ENCODE data around the gene MEGF8. TPM values are rescaled to one million over a fixed set of nuclear protein-coding genes. Genes with fewer than 3 reads are reported as not detected.

MEGF8 gene
- total RNA-seq, 1 donor from 2014 or later = 4.3 TPM

DNA sequence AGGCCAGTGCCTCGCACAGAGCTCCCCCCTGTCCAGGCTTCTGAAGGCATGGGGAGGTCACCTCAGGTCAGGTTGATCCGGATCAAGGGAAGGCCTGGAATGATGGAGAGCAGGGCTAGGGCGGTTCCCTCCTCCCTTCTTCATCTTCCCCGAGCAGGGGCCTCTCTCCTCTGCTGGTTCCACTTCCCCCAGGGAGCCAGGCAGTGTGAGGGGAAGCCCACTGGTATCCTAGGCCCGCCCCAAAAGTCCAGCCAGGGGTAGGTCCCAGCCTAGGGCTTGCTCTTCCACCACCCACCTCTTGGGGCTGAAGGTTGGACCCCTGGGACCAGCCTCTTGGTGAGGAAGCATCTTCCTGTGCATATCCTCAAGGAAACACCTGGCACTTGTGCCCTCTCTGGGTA lies 39.9 kb upstream of the MEGF8 start:
- intact Hi-C loops (cut with micrococcal nuclease) = no loop called here

DNA sequence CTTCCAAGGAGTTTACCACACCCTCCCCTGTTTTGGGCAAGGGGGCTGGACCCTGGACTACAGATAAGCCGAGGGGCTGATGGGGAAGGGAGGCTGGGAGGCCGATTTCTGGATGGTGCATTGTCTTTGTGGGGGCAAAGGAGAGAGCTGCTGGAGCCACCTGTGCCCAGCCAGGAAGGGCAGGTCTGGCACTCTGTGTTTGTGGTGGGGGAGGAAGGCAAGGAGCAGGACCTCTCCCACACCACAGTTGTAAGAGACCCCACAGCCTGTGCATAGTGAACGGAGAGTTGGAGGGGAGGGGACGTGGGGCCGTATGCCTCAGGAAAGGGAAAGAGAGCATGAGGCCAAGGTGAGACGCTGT lies 39.5 kb upstream of the MEGF8 start:
- intact Hi-C loops (cut with micrococcal nuclease) = no loop called here

DNA sequence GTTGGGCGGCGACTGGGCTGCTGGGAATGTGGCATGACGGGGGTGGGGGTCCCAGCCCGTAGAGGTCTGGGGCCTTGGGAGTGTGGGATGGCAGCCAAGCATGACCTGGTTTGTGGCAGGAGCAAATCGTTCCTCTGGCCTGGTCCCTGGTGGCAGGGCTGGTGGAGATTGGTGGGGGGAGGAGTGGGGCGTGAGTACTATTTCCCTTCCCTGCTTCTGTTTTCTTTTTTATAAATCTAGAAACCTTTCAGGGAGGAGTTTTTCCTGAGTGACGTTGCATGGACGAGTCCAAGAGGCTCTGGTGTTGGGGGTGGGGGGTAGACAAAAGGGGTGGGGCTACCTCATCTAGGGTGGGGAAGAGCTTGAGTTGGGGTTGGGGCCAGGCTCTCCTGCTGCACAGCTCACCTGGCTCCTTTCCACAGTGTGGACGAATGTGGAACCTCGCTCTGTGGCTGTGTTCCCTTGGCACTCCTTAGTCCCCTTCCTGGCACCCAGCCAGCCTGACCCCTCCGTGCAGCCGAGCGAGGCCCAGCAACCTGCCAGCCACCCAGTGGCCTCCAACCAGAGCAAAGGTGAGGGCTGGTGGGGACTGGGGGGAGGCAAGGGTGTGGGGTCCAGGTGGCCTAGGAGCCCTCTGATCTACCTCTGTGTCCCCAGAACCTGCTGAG lies 39.0 kb upstream of the MEGF8 start:
- intact Hi-C loops (cut with micrococcal nuclease) = no loop called here

DNA sequence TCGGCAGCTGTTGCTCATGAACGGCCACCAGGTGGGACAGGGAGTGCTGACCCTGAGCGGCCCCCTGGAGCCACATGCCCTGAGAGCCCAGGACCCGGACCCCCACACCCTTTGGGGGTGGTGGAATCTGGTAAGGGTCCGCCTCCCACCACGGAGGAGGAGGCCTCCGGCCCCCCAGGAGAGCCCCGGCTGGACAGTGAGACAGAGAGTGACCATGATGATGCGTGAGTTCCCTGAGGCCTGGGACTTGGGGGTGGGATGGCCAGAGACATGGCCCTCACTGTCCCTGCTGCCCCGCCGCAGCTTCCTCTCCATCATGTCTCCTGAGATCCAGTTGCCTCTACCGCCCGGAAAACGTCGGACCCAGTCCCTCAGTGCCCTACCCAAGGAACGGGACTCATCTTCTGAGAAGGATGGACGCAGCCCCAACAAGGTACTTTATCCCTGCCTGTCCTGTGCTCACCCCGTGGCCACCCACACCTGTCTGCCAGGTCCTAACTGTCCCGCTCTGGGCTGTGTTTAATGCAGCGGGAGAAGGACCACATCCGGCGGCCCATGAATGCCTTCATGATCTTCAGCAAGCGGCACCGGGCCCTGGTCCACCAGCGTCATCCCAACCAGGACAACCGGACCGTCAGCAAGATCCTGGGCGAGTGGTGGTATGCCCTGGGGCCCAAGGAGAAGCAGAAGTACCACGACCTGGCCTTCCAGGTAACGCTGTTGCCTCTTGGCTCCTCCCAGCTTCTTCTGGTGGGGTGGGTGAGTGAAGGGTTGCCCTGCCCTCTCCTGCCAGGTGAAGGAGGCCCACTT lies 38.2 kb upstream of the MEGF8 start:
- intact Hi-C loops (cut with micrococcal nuclease) = no loop called here

DNA sequence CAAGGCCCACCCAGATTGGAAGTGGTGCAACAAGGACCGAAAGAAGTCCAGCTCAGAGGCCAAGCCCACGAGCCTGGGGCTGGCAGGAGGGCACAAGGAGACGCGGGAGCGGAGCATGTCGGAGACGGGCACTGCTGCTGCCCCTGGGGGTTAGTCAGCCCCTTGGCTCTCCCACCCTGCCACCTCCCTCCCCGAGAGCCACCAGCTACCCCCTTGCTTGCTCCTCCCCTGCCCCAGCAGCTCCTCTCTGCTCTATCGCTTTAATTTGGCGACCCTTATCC lies 37.7 kb upstream of the MEGF8 start:
- intact Hi-C loops (cut with micrococcal nuclease) = no loop called here

DNA sequence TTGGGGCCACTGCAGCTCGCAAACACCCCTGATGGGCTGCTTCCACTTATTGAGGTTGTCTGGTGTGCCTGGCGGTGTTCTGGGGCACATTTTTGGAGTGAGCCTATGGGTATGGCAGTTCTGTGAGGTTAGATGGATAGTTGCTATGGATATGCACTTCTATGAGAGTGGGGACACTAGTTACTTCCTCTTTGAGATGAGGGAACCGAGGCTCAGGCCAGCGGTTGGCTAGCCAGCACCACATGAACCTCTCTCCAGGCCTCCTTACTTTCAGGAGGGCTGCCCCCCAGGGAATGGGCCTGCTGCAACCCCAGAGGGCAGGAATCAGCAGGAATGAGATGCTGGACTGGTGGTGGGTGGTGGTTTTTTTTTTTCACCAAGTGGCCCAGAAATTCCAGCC lies 37.0 kb upstream of the MEGF8 start:
- intact Hi-C loops (cut with micrococcal nuclease) = no loop called here

DNA sequence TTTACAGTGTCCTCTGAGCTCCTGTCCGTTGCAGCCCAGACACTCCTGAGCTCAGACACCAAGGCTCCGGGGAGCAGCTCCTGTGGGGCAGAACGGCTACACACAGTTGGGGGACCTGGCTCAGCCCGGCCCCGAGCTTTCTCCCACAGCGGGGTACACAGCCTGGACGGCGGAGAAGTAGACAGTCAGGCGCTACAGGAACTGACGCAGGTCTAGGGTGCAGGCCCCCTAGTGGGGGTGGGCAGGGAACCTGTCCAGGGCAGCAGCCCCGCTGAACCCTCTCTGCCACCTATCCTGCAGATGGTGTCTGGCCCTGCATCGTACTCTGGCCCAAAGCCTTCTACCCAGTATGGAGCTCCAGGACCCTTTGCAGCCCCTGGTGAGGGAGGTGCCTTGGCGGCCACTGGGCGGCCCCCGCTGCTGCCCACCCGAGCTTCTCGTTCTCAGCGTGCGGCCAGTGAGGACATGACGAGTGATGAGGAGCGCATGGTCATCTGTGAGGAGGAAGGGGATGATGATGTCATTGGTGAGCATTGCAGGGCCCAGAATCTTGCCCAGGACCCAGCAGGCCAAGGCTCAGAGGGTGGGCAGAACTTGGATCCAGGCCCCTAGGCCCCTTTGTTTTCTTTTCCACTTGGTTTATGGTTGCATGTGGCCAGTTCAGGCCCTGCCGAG lies 36.4 kb upstream of the MEGF8 start:
- intact Hi-C loops (cut with micrococcal nuclease) = no loop called here

DNA sequence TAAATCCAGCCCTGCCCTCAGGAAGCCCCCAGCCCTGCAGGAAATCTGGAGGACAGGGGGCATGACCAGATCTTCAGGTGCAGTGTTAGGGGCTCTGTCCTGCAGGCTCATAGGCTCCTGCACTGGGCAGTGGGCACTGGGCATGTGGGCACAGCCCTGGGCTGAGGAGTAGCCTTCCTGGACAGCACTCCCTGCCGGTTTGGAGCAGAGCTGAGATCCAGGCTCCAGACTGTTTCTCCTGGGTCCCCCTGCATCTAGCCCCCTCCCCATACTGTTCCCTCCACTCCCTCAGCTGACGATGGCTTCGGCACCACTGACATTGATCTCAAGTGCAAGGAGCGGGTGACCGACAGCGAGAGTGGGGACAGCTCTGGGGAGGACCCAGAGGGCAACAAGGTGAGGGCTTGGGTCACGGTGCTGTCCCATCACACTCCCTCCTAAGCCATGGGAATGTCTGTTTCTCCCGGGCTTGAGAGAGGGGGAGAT lies 35.8 kb upstream of the MEGF8 start:
- intact Hi-C loops (cut with micrococcal nuclease) = no loop called here

DNA sequence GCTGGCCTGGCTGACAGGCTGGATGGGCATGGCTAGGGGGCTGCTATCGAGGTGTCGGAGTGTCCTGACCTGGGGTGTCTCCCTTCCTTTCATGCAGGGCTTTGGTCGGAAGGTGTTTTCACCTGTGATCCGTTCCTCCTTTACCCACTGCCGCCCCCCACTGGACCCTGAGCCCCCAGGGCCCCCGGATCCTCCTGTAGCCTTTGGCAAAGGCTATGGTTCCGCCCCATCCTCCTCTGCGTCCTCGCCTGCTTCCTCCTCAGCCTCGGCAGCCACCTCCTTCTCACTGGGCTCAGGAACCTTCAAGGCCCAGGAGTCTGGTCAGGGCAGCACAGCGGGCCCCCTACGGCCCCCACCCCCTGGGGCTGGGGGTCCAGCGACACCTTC lies 35.3 kb upstream of the MEGF8 start:
- intact Hi-C loops (cut with micrococcal nuclease) = no loop called here

DNA sequence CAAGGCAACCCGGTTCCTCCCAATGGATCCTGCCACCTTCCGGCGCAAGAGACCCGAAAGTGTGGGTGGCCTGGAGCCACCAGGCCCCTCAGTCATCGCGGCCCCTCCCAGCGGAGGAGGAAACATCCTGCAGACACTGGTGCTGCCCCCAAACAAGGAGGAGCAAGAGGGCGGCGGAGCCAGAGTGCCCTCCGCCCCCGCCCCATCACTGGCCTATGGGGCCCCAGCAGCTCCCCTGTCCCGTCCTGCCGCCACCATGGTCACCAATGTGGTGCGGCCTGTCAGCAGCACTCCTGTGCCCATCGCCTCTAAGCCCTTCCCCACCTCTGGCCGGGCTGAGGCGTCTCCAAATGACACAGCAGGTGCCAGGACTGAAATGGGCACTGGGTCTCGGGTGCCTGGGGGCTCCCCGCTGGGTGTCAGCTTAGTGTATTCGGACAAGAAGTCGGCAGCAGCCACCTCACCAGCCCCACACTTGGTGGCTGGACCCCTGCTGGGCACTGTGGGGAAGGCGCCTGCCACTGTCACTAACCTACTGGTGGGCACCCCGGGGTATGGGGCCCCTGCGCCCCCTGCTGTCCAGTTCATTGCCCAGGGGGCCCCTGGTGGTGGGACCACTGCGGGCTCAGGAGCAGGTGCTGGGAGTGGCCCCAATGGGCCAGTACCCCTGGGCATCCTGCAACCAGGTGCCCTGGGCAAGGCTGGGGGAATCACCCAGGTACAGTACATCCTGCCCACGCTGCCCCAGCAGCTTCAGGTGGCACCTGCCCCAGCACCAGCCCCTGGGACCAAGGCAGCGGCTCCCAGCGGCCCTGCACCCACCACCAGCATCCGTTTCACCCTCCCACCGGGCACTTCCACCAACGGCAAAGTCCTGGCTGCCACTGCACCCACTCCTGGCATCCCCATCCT lies 34.7 kb upstream of the MEGF8 start:
- intact Hi-C loops (cut with micrococcal nuclease) = no loop called here

DNA sequence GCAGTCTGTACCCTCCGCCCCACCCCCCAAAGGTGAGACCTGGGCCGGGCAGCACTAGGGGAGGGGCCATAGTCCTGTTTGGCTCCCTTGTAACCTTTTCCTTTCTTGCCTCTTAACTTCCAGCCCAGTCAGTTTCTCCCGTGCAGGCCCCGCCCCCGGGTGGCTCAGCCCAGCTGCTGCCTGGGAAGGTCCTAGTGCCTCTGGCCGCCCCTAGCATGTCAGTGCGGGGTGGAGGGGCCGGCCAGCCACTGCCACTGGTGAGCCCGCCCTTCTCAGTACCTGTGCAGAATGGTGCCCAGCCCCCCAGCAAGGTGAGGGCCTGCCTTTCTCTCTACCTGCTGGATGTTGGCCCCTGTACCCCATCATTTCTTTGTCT lies 34.0 kb upstream of the MEGF8 start:
- intact Hi-C loops (cut with micrococcal nuclease) = no loop called here

DNA sequence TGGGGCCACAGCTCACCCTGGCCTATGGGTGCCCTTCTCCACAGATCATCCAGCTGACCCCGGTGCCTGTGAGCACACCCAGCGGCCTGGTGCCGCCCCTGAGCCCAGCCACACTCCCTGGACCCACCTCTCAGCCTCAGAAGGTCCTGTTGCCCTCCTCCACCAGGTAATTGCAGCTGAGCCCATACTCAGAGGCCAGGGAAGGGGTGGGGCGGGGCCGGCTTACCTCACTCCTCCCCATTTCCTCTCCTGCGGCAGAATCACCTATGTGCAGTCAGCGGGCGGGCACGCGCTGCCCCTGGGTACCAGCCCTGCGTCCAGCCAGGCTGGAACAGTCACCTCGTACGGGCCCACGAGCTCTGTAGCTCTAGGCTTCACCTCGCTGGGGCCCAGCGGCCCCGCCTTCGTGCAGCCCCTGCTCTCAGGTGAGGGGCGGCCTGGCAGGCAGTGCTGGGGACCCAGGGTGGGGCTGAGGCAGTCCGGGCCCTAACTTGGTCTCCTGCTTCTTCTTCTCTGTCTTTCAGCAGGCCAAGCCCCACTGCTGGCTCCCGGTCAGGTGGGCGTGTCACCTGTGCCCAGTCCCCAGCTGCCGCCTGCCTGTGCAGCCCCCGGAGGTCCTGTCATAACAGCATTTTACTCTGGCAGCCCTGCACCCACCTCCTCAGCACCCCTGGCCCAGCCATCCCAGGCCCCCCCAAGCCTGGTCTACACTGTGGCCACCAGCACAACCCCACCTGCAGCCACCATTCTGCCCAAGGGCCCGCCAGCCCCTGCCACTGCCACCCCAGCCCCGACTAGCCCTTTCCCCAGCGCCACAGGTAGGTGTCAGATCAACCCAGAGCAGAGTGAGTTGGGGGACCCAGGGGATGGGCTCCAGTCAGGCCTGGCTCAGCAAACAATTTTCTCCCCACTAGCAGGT lies 33.1 kb upstream of the MEGF8 start:
- intact Hi-C loops (cut with micrococcal nuclease) = no loop called here

DNA sequence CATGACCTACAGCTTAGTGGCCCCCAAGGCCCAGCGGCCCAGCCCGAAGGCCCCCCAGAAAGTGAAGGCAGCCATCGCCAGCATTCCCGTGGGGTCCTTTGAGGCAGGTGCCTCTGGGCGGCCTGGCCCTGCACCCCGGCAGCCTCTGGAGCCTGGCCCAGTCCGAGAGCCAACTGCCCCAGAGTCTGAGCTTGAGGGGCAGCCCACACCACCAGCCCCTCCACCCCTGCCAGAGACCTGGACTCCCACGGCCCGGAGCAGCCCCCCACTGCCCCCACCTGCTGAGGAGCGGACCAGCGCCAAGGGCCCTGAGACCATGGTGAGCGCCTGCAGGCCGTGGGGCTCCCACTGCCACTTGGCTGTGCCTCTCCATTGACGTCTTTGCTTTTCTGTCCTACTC lies 32.5 kb upstream of the MEGF8 start:
- intact Hi-C loops (cut with micrococcal nuclease) = no loop called here

DNA sequence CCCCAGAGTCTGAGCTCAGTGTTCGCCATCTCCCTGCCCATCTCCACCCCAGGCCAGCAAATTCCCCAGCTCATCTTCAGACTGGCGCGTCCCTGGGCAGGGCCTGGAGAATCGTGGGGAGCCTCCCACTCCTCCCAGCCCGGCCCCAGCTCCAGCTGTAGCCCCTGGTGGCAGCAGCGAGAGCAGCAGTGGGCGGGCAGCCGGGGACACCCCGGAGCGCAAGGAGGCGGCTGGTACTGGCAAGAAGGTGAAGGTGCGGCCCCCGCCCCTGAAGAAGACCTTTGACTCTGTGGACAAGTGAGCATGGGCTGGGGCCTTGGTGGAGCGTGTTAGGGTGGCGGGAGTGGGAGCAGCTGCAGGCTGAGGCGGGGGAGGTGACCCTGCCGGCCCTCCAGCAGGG lies 31.9 kb upstream of the MEGF8 start:
- intact Hi-C loops (cut with micrococcal nuclease) = no loop called here

DNA sequence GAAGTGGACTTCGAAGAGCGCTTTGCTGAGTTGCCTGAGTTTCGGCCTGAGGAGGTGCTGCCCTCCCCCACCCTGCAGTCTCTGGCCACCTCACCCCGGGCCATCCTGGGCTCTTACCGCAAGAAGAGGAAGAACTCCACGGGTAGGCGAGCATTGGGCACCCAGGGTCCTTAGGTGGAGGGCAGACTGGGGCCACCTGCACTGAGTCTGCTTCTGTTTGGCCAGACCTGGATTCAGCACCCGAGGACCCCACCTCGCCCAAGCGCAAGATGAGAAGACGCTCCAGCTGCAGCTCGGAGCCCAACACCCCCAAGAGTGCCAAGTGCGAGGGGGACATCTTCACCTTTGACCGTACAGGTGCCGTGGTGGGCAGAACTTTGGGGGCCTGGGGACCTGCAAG lies 31.5 kb upstream of the MEGF8 start:
- intact Hi-C loops (cut with micrococcal nuclease) = no loop called here

DNA sequence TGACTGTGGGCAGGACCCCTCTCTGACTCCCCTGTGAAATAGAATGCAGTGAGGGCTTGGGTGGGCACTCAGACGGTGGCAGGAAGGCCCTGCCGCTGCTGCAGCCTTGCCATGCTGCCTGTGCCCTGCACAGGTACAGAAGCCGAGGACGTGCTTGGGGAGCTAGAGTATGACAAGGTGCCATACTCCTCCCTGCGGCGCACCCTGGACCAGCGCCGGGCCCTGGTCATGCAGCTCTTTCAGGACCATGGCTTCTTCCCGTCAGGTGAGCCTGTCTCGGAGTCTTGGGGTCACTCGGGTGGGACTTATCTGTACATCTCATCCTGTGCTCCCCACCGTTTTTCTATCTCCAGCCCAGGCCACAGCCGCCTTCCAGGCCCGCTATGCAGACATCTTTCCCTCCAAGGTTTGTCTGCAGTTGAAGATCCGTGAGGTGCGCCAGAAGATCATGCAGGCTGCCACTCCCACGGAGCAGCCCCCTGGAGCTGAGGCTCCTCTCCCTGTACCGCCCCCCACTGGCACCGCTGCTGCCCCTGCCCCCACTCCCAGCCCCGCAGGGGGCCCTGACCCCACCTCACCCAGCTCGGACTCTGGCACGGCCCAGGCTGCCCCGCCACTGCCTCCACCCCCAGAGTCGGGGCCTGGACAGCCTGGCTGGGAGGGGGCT lies 30.8 kb upstream of the MEGF8 start:
- intact Hi-C loops (cut with micrococcal nuclease) = no loop called here

DNA sequence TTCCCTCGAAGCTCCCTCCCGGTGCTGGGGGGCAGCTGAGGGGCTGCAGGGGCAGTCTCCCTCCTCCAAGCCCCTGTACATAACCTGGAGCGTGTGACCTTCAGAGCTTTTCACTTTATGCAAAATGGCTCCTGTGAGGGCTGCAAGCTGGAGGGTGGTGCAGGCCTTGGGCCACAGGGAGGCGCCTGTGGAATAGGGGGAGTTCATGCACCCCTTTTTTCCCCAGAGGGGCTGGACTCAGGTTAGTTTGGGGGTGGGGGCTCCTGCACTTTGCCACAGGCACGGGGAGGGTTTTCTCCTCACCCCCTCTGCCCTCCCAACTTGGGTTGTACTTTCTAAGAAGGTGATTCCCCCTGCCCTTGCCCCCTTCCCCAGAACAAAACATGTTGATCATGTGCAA lies 30.1 kb upstream of the MEGF8 start:
- intact Hi-C loops (cut with micrococcal nuclease) = no loop called here

DNA sequence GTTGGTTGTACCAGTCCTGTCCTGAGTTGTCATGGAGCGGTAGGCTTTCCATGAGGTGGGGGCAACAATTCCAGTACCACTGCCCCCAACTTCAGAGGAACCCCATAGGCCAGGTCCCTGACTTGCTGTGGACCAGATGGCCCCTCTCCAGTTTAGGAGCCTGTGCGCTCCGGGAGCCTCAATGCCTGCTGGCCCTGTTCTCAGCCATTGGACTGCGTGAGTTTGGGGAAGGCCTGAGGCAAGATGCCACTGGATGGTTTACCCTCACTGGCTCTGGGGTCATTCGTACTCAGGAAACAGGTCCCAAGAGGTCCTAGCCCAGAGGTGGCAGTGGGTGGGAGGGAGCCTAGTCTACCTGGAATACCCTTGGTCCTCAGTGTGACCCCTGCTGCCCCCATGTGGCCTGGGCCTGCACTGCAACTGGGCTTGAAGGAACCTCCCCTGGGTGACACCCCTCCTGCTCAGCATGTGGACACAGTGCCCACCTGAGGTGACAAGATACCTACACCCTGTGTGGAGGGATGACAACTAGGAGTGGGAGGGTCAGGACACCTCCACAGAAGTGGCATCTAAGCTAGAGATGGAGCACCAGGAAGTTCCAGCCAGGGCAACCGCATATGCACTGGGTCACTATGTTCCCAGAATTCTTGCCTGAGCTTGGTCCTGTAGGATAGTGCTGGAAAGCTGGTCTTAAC lies 29.5 kb upstream of the MEGF8 start:
- intact Hi-C loops (cut with micrococcal nuclease) = loop anchor here (1.0 kb wide), 3 partner anchors 52 to 188 kb away; no protein-coding TSS in a partner anchor

DNA sequence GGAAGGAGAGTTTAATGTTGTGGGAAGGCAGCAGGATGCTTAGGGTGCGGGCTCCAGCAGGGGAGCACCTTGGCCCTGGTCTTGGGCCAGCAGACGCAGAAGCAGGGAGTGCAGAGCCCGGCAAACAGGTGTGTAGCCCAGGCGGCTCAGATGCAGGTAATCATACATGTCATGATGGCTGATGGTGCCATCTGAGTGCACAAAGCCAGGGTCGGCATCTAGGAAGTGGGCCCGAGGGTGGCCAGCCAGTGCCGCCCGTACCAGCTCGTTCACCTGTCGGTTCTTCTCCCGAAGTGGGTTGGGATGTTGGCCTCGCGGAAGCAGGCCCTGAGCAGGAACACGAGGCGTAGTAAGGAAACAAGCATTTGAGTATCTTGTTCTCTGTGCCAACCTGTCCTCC lies 28.4 kb upstream of the MEGF8 start:
- intact Hi-C loops (cut with micrococcal nuclease) = no loop called here

Data from T-helper 1 cell treated with Interleukin-12 subunit alpha and Interleukin-12 subunit beta and Interleukin-4 antibody, amounts not matched to agents 30 ng/mL and 1 ng/mL, for 36 hours (primary cell).